Neural progenitor cell (in vitro differentiated cells): Measurements from ENCODE around the gene RNF157.

Experiments
- CTCF ChIP-seq: fragments of 200-600 bp; sonication (generic); IDR thresholded peaks from 2 replicates; pipeline ENCODE4 v1.5.1; 2017; ENCODE audit warnings: antibody characterized with exemption, mild to moderate bottlenecking
- EZH2 ChIP-seq: fragments of 200-600 bp; sonication (generic); IDR thresholded peaks from 2 replicates; pipeline ENCODE4 v1.6.1; 2017; ENCODE audit warnings: antibody characterized with exemption, mild to moderate bottlenecking, moderate library complexity
- EZH2phosphoT487 ChIP-seq: fragments of 200-600 bp; sonication (generic); IDR thresholded peaks from 2 replicates; pipeline ENCODE4 v1.6.1; 2017; ENCODE audit warnings: antibody characterized with exemption

- no peak for TF ChIP-seq CTCF
- no peak for TF ChIP-seq EZH2
- TF ChIP-seq EZH2phosphoT487 = no peak
Measured at GRCh38 chr17:76251478-76252039, 11.3 kb upstream of the RNF157 start.
